ENCODE results near the gene KRTAP10-3.
"Not testable (repeated sequence)": the region's sequence is repeated elsewhere in the genome, so short reads cannot be mapped to it uniquely, and the experiment has no call there.

KRTAP10-3 gene

GRCh38 chr21:44558695-44559094 lies at the start of gene KRTAP10-3:
Gene KRTAP10-3 (minus strand): TSS chr21:44558795. CDS start chr21:44558715, 80 bp downstream.
- DNase-seq (ENCODE audit: low spot score): no peak

GRCh38 chr21:44606495-44606894 lies 47.9 kb upstream of the KRTAP10-3 start:
- no peak for DNase-seq (ENCODE audit: low spot score)

- DNase-seq (ENCODE audit: low spot score): no peak
Measured at GRCh38 chr21:44603911-44604310, 45.3 kb upstream of the KRTAP10-3 start.

GRCh38 chr21:44603109-44603875 lies 44.7 kb upstream of the KRTAP10-3 start:
- DNase-seq (ENCODE audit: low spot score): no peak

GRCh38 chr21:44602463-44602850 lies 43.9 kb upstream of the KRTAP10-3 start:
- DNase-seq (ENCODE audit: low spot score): no peak

- DNase-seq (ENCODE audit: low spot score): no peak
Measured at GRCh38 chr21:44601596-44602462, 43.2 kb upstream of the KRTAP10-3 start.

- DNase-seq (ENCODE audit: low spot score): not testable (repeated sequence)
Measured at GRCh38 chr21:44601091-44601490, 42.5 kb upstream of the KRTAP10-3 start.

- not testable (repeated sequence) for DNase-seq (ENCODE audit: low spot score)
Measured at GRCh38 chr21:44600118-44600978, 41.8 kb upstream of the KRTAP10-3 start, which contains the start of gene KRTAP10-7. Gene KRTAP10-7 (plus strand): TSS chr21:44600597. CDS start chr21:44600622, 25 bp downstream.

GRCh38 chr21:44599264-44600029 lies 40.9 kb upstream of the KRTAP10-3 start:
- no peak for DNase-seq (ENCODE audit: low spot score)

- no peak for DNase-seq (ENCODE audit: low spot score)
Measured at GRCh38 chr21:44598061-44598460, 39.5 kb upstream of the KRTAP10-3 start.

GRCh38 chr21:44596068-44596725 lies 37.6 kb upstream of the KRTAP10-3 start:
- no peak for DNase-seq (ENCODE audit: low spot score)

- no peak for DNase-seq (ENCODE audit: low spot score)
Measured at GRCh38 chr21:44595524-44595923, 36.9 kb upstream of the KRTAP10-3 start.

GRCh38 chr21:44594406-44594916 lies 35.9 kb upstream of the KRTAP10-3 start:
- no peak for DNase-seq (ENCODE audit: low spot score)

- DNase-seq (ENCODE audit: low spot score): no peak
Measured at GRCh38 chr21:44593598-44594405, 35.2 kb upstream of the KRTAP10-3 start.

- DNase-seq (ENCODE audit: low spot score): no peak
Measured at GRCh38 chr21:44592446-44593311, 34.1 kb upstream of the KRTAP10-3 start, which contains the start of gene KRTAP10-6. Gene KRTAP10-6 (minus strand): TSS chr21:44592505. CDS start chr21:44592484, 21 bp downstream.

- not testable (repeated sequence) for DNase-seq (ENCODE audit: low spot score)
Measured at GRCh38 chr21:44591801-44592130, 33.2 kb upstream of the KRTAP10-3 start.

- DNase-seq (ENCODE audit: low spot score): not testable (repeated sequence)
Measured at GRCh38 chr21:44590897-44591800, 32.6 kb upstream of the KRTAP10-3 start.
